OCI-LY3 (cell line): ENCODE data around the gene SMO.

ENCODE experiments used
- H2AFZ ChIP-seq: fragments of 200-600, 300-600 bp; shearing (Covaris generic); 2 replicates; pipeline ENCODE4 v1.6.0; 2014; ENCODE audit warnings: antibody characterized with exemption, low read depth, low read length
- H3K27ac ChIP-seq: fragments of 200-600, 300-600 bp; sonication (generic); 2 replicates; pipeline ENCODE4 v1.5.1; 2014; ENCODE audit warnings: mild to moderate bottlenecking, low read length, moderate library complexity, mixed read lengths
- H3K27me3 ChIP-seq: fragments of 200-600, 300-600 bp; sonication (generic); 2 replicates; pipeline ENCODE4 v1.6.1; 2014; ENCODE audit warnings: low read depth, low read length, mixed read lengths
- H3K36me3 ChIP-seq: fragments of 200-600, 300-600 bp; sonication (generic); replicated peaks from 2 replicates; pipeline ENCODE3; 2014; ENCODE audit warnings: low read depth, low read length, mixed read lengths
- H3K4me1 ChIP-seq: fragments of 300-600, 200-600 bp; sonication (generic); 2 replicates; pipeline ENCODE4 v1.6.1; 2014; ENCODE audit warnings: low read length, mixed read lengths
- H3K4me2 ChIP-seq: fragments of 200-600, 300-600 bp; sonication (generic); 2 replicates; pipeline ENCODE4 v1.6.1; 2014; ENCODE audit warnings: low read length, mixed read lengths
- H3K4me3 ChIP-seq: fragments of 300-600, 200-600 bp; sonication (generic); 2 replicates; pipeline ENCODE4 v1.5.1; 2014; ENCODE audit warnings: antibody characterized with exemption, mild to moderate bottlenecking, low read length, moderate library complexity
- H3K79me2 ChIP-seq: fragments of 300-600, 200-600 bp; shearing (Covaris generic); 2 replicates; pipeline ENCODE4 v1.6.1; 2014; ENCODE audit warnings: mild to moderate bottlenecking, low read length, mixed read lengths
- H3K9ac ChIP-seq: fragments of 300-600, 200-600 bp; shearing (Covaris generic); 2 replicates; pipeline ENCODE4 v1.6.0; 2014; ENCODE audit warnings: mild to moderate bottlenecking, low read length, moderate library complexity
- H3K9me3 ChIP-seq: fragments of 200-600, 300-600 bp; shearing (Covaris generic); 2 replicates; pipeline ENCODE4 v1.6.1; 2014; ENCODE audit warnings: low read length, mixed read lengths; ENCODE audit not compliant: insufficient read depth
- H4K20me1 ChIP-seq: fragments of 200-600, 300-600 bp; sonication (generic); 2 replicates; pipeline ENCODE4 v1.6.1; 2016; ENCODE audit warnings: low read length, mixed read lengths; ENCODE audit not compliant: insufficient read depth
- EZH2phosphoT487 ChIP-seq: fragments of 200-600 bp; shearing (Covaris generic); IDR thresholded peaks from 2 replicates; pipeline ENCODE4 v1.6.1; 2018; ENCODE audit warnings: antibody characterized with exemption, mixed run types, low read depth
- TF ChIP-seq, protein P1 (sequence below): fragments of 200-600, 300-600 bp; sonication (generic); IDR thresholded peaks from 2 replicates; pipeline ENCODE4 v1.5.1; 2014; ENCODE audit warnings: antibody characterized with exemption, low read length, low read depth

The SMO gene

DNA sequence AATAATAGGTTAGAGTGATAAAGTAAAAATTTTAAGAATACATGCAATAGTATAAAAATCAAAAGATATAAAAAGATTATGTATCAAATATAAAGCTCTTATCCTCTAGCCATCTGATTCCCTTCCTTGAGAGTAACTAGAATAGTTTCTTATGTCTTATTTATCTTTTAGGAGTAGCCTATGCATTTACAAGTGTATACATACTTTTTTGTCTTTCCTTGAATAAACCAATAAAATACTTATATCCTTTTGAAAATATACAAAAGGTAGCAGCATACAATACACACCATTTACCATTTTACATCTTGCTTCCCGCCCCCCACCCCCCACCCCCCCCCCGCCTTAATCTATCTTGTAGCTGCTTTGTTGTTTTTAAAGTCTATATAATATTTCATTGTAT is 67.8 kb downstream of the SMO start:
- Histone ChIP-seq H3K27me3 (no peaks in the 10 kb centered on the region), H4K20me1 (no peaks in the 10 kb centered on the region), H3K27ac (no peak overlapping the region), H3K36me3 (no peaks in the 10 kb centered on the region), H2AFZ (no peak overlapping the region), H3K4me3 (no peak overlapping the region), H3K4me1 (no peaks in the 10 kb centered on the region), H3K9ac (no peak overlapping the region), H3K79me2 (no peaks in the 10 kb centered on the region), H3K4me2 (no peak overlapping the region), H3K9me3 (no peaks in the 10 kb centered on the region)
- no peak for TF ChIP-seq EZH2phosphoT487
- TF ChIP-seq, protein P1, sequence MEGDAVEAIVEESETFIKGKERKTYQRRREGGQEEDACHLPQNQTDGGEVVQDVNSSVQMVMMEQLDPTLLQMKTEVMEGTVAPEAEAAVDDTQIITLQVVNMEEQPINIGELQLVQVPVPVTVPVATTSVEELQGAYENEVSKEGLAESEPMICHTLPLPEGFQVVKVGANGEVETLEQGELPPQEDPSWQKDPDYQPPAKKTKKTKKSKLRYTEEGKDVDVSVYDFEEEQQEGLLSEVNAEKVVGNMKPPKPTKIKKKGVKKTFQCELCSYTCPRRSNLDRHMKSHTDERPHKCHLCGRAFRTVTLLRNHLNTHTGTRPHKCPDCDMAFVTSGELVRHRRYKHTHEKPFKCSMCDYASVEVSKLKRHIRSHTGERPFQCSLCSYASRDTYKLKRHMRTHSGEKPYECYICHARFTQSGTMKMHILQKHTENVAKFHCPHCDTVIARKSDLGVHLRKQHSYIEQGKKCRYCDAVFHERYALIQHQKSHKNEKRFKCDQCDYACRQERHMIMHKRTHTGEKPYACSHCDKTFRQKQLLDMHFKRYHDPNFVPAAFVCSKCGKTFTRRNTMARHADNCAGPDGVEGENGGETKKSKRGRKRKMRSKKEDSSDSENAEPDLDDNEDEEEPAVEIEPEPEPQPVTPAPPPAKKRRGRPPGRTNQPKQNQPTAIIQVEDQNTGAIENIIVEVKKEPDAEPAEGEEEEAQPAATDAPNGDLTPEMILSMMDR, result no peak

DNA sequence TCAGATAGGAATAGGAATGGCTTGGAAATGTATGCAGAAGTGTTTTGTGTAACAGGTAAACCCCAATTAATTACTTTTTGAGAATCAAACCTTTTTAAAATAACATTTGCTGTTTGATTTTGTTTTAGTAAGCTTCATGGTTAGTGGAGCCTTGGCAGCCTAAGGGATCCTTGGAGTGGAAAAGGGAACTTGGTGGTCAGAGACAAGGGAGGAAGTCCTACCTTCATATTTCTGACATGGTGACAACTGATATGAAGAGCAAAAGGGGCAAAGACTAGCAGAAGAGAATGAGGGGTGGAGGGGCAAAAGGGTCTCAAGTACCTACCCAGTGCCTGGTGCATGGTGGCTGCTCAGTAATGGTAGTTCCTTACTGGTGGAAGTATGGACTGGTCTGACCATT is 68.7 kb downstream of the SMO start:
- Histone ChIP-seq H3K4me3 (no peak overlapping the region), H3K4me1 (no peaks in the 10 kb centered on the region), H3K27ac (no peak overlapping the region), H3K4me2 (no peak overlapping the region), H3K79me2 (no peaks in the 10 kb centered on the region), H3K36me3 (no peaks in the 10 kb centered on the region), H2AFZ (no peak overlapping the region), H3K9me3 (no peaks in the 10 kb centered on the region), H3K27me3 (no peaks in the 10 kb centered on the region), H4K20me1 (no peaks in the 10 kb centered on the region), H3K9ac (no peak overlapping the region)
- no peak for TF ChIP-seq EZH2phosphoT487
- TF ChIP-seq, protein P1, result no peak

DNA sequence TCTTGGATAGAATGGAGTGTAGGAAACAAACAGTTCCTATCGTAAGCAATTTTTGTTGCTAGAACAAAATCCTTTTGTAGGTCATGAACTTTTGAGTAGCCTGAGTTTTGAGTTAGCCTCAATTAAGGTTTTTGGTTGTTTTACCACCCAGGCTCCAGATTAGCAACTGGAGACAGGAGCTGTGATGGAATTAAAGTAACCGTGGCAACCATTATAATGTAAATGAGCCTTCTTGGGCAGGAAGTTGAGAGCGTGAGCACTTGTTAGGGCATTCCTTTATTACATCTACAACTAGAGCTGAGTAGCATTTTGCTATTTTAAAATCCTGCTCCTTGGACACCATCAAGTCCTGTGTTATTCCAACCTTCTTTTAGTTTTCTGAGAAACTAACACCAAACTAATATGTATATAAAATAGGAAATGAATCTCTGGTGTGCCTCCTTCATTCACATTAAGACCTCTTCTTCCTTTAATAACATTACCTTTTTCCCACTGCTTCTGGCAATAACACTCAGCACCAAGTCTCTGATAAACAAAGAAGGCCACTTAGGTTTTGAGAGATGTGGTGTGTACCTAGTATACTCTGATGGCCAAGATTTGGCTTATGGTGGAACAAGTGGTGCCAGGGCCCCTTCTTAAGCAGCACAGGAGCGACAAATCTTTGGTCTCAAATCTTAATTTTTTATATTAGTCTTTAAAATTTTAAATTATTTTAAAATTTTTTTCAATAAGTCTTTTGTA is 70.4 kb downstream of the SMO start:
- H3K9ac ChIP-seq, result no peak overlapping the region
- no peaks in the 10 kb centered on the region for H3K79me2 ChIP-seq
- TF ChIP-seq, protein P1, result no peak
- no peak for TF ChIP-seq EZH2phosphoT487

DNA sequence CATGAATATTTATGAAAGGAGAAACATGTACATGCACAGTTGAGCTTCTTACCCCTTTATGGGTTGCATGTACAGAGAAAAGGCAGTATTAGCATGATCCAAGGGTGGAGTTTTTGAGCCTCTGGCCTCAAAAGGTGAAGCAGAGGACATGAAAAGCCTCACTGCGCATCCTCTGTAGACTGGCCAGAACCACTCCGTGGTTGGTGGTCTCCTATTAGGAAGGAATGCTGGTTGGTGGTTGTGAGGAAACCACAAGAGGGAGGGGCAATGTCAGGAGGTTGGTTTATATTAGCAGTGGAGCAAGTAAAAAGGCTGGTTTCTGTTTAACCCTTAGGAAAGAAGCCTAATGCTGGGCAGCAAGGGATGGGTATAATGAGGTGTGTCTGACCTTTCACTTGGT is 73.9 kb downstream of the SMO start:
- Histone ChIP-seq H3K4me1 (peaks cover 6% of the 10 kb centered on the region; the same call in 1 of the 2 replicates), H3K9me3 (no peaks in the 10 kb centered on the region), H3K79me2 (no peaks in the 10 kb centered on the region), H3K27ac (no peak overlapping the region), H3K9ac (no peak overlapping the region), H3K27me3 (no peaks in the 10 kb centered on the region), H3K36me3 (no peaks in the 10 kb centered on the region), H3K4me2 (no peak overlapping the region), H4K20me1 (no peaks in the 10 kb centered on the region), H3K4me3 (no peak overlapping the region), H2AFZ (no peak overlapping the region)
- TF ChIP-seq EZH2phosphoT487, result no peak
- TF ChIP-seq, protein P1, result no peak

More for the DNA sequence above, 70.4 kb downstream of the SMO start:
- Histone ChIP-seq H3K27ac (no peak overlapping the region), H3K4me3 (no peak overlapping the region), H3K4me2 (no peak overlapping the region), H2AFZ (no peak overlapping the region), H4K20me1 (no peaks in the 10 kb centered on the region), H3K9me3 (no peaks in the 10 kb centered on the region), H3K4me1 (peaks cover 6% of the 10 kb centered on the region; the same call in 1 of the 2 replicates), H3K27me3 (no peaks in the 10 kb centered on the region), H3K36me3 (no peaks in the 10 kb centered on the region)
